ENCODE data around the gene PDK2.

The PDK2 gene

GRCh38 chr17:50096758-50097157, 1.6 kb downstream of the PDK2 start:
- no peaks in the 10 kb centered on the region for H3K27me3 ChIP-seq (ENCODE audit: insufficient read depth, low read length)

GRCh38 chr17:50097455-50097854, 2.3 kb downstream of the PDK2 start:
- no peak overlapping the region for H3K4me3 ChIP-seq (ENCODE audit: low read length)
- no peaks in the 10 kb centered on the region for H3K9me3 ChIP-seq (ENCODE audit: insufficient read depth, low read depth, low read length)
- no peak overlapping the region for H3K9ac ChIP-seq (ENCODE audit: low read depth, low read length)
- H3K36me3 ChIP-seq (ENCODE audit: insufficient read depth, low read depth, low read length): peaks cover 4% of the 10 kb centered on the region; the same call in 1 of the 2 replicates
- H3K27ac ChIP-seq (ENCODE audit: low read length): no peak overlapping the region
- H3K27me3 ChIP-seq (ENCODE audit: insufficient read depth, low read length): no peaks in the 10 kb centered on the region
- peaks cover 17% of the 10 kb centered on the region; the same call in 1 of the 2 replicates for H3K4me1 ChIP-seq (ENCODE audit: insufficient read depth, low read length)

More at GRCh38 chr17:50096758-50097157, 1.6 kb downstream of the PDK2 start:
- peaks cover 4% of the 10 kb centered on the region; the same call in 1 of the 2 replicates for H3K36me3 ChIP-seq (ENCODE audit: insufficient read depth, low read depth, low read length)
- H3K4me3 ChIP-seq (ENCODE audit: low read length): no peak overlapping the region
- H3K4me1 ChIP-seq (ENCODE audit: insufficient read depth, low read length): peaks cover 16% of the 10 kb centered on the region; the same call in 1 of the 2 replicates
- H3K9ac ChIP-seq (ENCODE audit: low read depth, low read length): no peak overlapping the region
- no peak overlapping the region for H3K27ac ChIP-seq (ENCODE audit: low read length)
- H3K9me3 ChIP-seq (ENCODE audit: insufficient read depth, low read depth, low read length): no peaks in the 10 kb centered on the region

GRCh38 chr17:50097926-50098325, 2.8 kb downstream of the PDK2 start:
- Histone ChIP-seq H3K36me3 (ENCODE audit: insufficient read depth, low read depth, low read length) (peaks cover 4% of the 10 kb centered on the region; the same call in 1 of the 2 replicates), H3K9me3 (ENCODE audit: insufficient read depth, low read depth, low read length) (no peaks in the 10 kb centered on the region), H3K9ac (ENCODE audit: low read depth, low read length) (no peak overlapping the region), H3K4me3 (ENCODE audit: low read length) (no peak overlapping the region), H3K27me3 (ENCODE audit: insufficient read depth, low read length) (no peaks in the 10 kb centered on the region), H3K27ac (ENCODE audit: low read length) (no peak overlapping the region), H3K4me1 (ENCODE audit: insufficient read depth, low read length) (peaks cover 17% of the 10 kb centered on the region; the same call in 1 of the 2 replicates)

- H3K27ac ChIP-seq (ENCODE audit: low read length): no peak overlapping the region
- no peaks in the 10 kb centered on the region for H3K9me3 ChIP-seq (ENCODE audit: insufficient read depth, low read depth, low read length)
- no peak overlapping the region for H3K9ac ChIP-seq (ENCODE audit: low read depth, low read length)
- no peaks in the 10 kb centered on the region for H3K27me3 ChIP-seq (ENCODE audit: insufficient read depth, low read length)
- peaks cover 4% of the 10 kb centered on the region; the same call in 1 of the 2 replicates for H3K36me3 ChIP-seq (ENCODE audit: insufficient read depth, low read depth, low read length)
- H3K4me3 ChIP-seq (ENCODE audit: low read length): no peak overlapping the region
- H3K4me1 ChIP-seq (ENCODE audit: insufficient read depth, low read length): peaks cover 17% of the 10 kb centered on the region; the same call in 1 of the 2 replicates
Observed at GRCh38 chr17:50098583-50098982, 3.4 kb downstream of the PDK2 start.

- Histone ChIP-seq H3K27me3 (ENCODE audit: insufficient read depth, low read length) (no peaks in the 10 kb centered on the region), H3K4me3 (ENCODE audit: low read length) (no peak overlapping the region), H3K4me1 (ENCODE audit: insufficient read depth, low read length) (peaks cover 17% of the 10 kb centered on the region; the same call in 1 of the 2 replicates), H3K9me3 (ENCODE audit: insufficient read depth, low read depth, low read length) (no peaks in the 10 kb centered on the region), H3K9ac (ENCODE audit: low read depth, low read length) (no peak overlapping the region), H3K27ac (ENCODE audit: low read length) (no peak overlapping the region), H3K36me3 (ENCODE audit: insufficient read depth, low read depth, low read length) (peaks cover 4% of the 10 kb centered on the region; the same call in 1 of the 2 replicates)
Observed at GRCh38 chr17:50099003-50099402, 3.9 kb downstream of the PDK2 start.

- Histone ChIP-seq H3K4me3 (ENCODE audit: low read length) (0 out of 2 replicates have a peak overlapping the region, but pooled peaks have one; percentile 25), H3K9ac (ENCODE audit: low read depth, low read length) (no peak overlapping the region; the same call in 1 of the 2 replicates), H3K9me3 (ENCODE audit: insufficient read depth, low read depth, low read length) (no peaks in the 10 kb centered on the region)
Observed at GRCh38 chr17:50100480-50100883, 5.3 kb downstream of the PDK2 start.

GRCh38 chr17:50100921-50101345, 5.8 kb downstream of the PDK2 start:
- H3K27me3 ChIP-seq (ENCODE audit: insufficient read depth, low read length): no peaks in the 10 kb centered on the region
- H3K36me3 ChIP-seq (ENCODE audit: insufficient read depth, low read depth, low read length): peaks cover 4% of the 10 kb centered on the region; the same call in 1 of the 2 replicates
- no peak overlapping the region; the same call in 1 of the 2 replicates for H3K9ac ChIP-seq (ENCODE audit: low read depth, low read length)
- no peaks in the 10 kb centered on the region for H3K9me3 ChIP-seq (ENCODE audit: insufficient read depth, low read depth, low read length)
- no peak overlapping the region for H3K27ac ChIP-seq (ENCODE audit: low read length)
- H3K4me1 ChIP-seq (ENCODE audit: insufficient read depth, low read length): peaks cover 17% of the 10 kb centered on the region; the same call in 1 of the 2 replicates
- peak overlapping the region; percentile 25; the same call in 1 of the 2 replicates for H3K4me3 ChIP-seq (ENCODE audit: low read length)

More at GRCh38 chr17:50100480-50100883, 5.3 kb downstream of the PDK2 start:
- H3K36me3 ChIP-seq (ENCODE audit: insufficient read depth, low read depth, low read length): peaks cover 4% of the 10 kb centered on the region; the same call in 1 of the 2 replicates
- H3K4me1 ChIP-seq (ENCODE audit: insufficient read depth, low read length): peaks cover 17% of the 10 kb centered on the region; the same call in 1 of the 2 replicates
- H3K27me3 ChIP-seq (ENCODE audit: insufficient read depth, low read length): no peaks in the 10 kb centered on the region
- H3K27ac ChIP-seq (ENCODE audit: low read length): no peak overlapping the region

GRCh38 chr17:50101346-50102163, 6.4 kb downstream of the PDK2 start:
- Histone ChIP-seq H3K4me1 (ENCODE audit: insufficient read depth, low read length) (peaks cover 14% of the 10 kb centered on the region; the same call in 1 of the 2 replicates), H3K27ac (ENCODE audit: low read length) (no peak overlapping the region), H3K27me3 (ENCODE audit: insufficient read depth, low read length) (no peaks in the 10 kb centered on the region), H3K9ac (ENCODE audit: low read depth, low read length) (no peak overlapping the region), H3K9me3 (ENCODE audit: insufficient read depth, low read depth, low read length) (no peaks in the 10 kb centered on the region), H3K4me3 (ENCODE audit: low read length) (peak overlapping the region; percentile 25; the same call in 1 of the 2 replicates), H3K36me3 (ENCODE audit: insufficient read depth, low read depth, low read length) (peaks cover 4% of the 10 kb centered on the region; the same call in 1 of the 2 replicates)

- Histone ChIP-seq H3K36me3 (ENCODE audit: insufficient read depth, low read depth, low read length) (peaks cover 4% of the 10 kb centered on the region; the same call in 1 of the 2 replicates), H3K27ac (ENCODE audit: low read length) (no peak overlapping the region), H3K27me3 (ENCODE audit: insufficient read depth, low read length) (no peaks in the 10 kb centered on the region), H3K4me3 (ENCODE audit: low read length) (no peak overlapping the region), H3K9ac (ENCODE audit: low read depth, low read length) (no peak overlapping the region), H3K4me1 (ENCODE audit: insufficient read depth, low read length) (peaks cover 14% of the 10 kb centered on the region; the same call in 1 of the 2 replicates), H3K9me3 (ENCODE audit: insufficient read depth, low read depth, low read length) (no peaks in the 10 kb centered on the region)
Observed at GRCh38 chr17:50102164-50102991, 7.2 kb downstream of the PDK2 start.

- H3K27me3 ChIP-seq (ENCODE audit: insufficient read depth, low read length): no peaks in the 10 kb centered on the region
- H3K9me3 ChIP-seq (ENCODE audit: insufficient read depth, low read depth, low read length): no peaks in the 10 kb centered on the region
- peaks cover 14% of the 10 kb centered on the region for H3K4me1 ChIP-seq (ENCODE audit: insufficient read depth, low read length)
- H3K36me3 ChIP-seq (ENCODE audit: insufficient read depth, low read depth, low read length): no peaks in the 10 kb centered on the region; the same call in 1 of the 2 replicates
- H3K9ac ChIP-seq (ENCODE audit: low read depth, low read length): no peak overlapping the region
- H3K4me3 ChIP-seq (ENCODE audit: low read length): no peak overlapping the region
- H3K27ac ChIP-seq (ENCODE audit: low read length): no peak overlapping the region
Observed at GRCh38 chr17:50103252-50103651, 8.1 kb downstream of the PDK2 start.

- no peak overlapping the region for H3K27ac ChIP-seq (ENCODE audit: low read length)
- no peaks in the 10 kb centered on the region for H3K36me3 ChIP-seq (ENCODE audit: insufficient read depth, low read depth, low read length)
- H3K27me3 ChIP-seq (ENCODE audit: insufficient read depth, low read length): no peaks in the 10 kb centered on the region
Observed at GRCh38 chr17:50103941-50104340, 8.8 kb downstream of the PDK2 start.

More at GRCh38 chr17:50103941-50104340, 8.8 kb downstream of the PDK2 start:
- peaks cover 14% of the 10 kb centered on the region for H3K4me1 ChIP-seq (ENCODE audit: insufficient read depth, low read length)
- no peak overlapping the region for H3K4me3 ChIP-seq (ENCODE audit: low read length)
- H3K9ac ChIP-seq (ENCODE audit: low read depth, low read length): no peak overlapping the region
- no peaks in the 10 kb centered on the region for H3K9me3 ChIP-seq (ENCODE audit: insufficient read depth, low read depth, low read length)
